ENCODE measurements around the gene IFI30.
"Not testable (repeated sequence)": the region's sequence is repeated elsewhere in the genome, so short reads cannot be mapped to it uniquely, and the experiment has no call there.

The IFI30 gene

DNA sequence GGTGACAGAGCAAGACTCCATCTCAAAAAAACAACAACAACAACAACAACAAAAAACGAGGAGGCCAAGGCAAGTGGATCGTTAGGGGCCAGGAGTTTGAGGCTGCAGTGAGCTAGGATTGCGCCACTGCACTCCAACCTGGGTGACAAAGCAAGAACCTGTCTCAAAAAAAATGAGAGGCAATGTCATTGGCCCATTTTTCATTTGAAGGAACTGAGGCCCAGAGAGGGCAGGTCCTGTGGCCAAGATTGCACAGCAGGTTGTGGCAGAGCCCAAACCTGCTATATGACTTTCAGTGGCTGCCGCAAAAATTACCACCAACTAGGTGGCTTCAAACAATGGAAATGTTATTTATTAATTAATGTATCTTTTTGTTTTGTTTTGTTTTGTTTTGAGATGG lies 15.1 kb upstream of the IFI30 start:
- Histone ChIP-seq H3K36me3 (peaks cover 47% of the 10 kb centered on the region), H3K4me3 (ENCODE audit: low read depth, low read length) (no peak overlapping the region), H3K9me3 (no peaks in the 10 kb centered on the region), H3K27me3 (no peaks in the 10 kb centered on the region), H3K4me1 (peaks cover 20% of the 10 kb centered on the region)
- no peak for TF ChIP-seq CTCF (IDR thresholded peaks at IDR 0.05; ENCODE audit: low read depth, low read length)
- no peak for DNase-seq

DNA sequence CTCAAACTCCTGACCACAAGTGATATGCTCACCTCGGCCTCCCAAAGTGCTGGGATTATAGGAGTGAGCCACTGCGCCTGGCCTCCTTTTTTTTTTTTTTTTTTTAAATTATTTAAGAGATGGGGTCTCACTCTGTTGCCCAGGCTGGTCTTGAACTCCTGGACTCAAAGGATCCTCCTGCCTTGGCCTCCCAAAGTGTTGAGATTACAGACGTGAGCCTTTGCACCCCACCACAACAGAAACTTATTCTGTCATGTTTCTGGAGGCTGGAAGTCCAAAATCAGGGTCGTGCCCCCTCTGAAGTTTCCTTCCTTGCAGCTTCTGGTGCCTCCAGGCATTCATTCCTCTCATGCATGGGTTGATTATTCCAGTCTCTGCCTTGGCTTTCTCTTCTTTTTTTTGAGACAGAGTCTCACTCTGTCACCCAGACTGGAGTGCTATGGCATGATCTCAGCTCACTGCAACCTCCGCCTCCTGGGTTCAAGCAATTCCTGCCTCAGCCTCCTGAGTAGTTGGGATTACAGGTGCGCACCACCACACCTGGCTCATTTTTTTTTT lies 14.5 kb upstream of the IFI30 start:
- H3K27me3 ChIP-seq; H3K4me3 ChIP-seq (ENCODE audit: low read depth, low read length); DNase-seq; H3K9me3 ChIP-seq: not testable (repeated sequence)
- peaks cover 51% of the 10 kb centered on the region for H3K36me3 ChIP-seq
- peaks cover 20% of the 10 kb centered on the region for H3K4me1 ChIP-seq

GRCh38 chr19:18159810-18160209 lies 13.8 kb upstream of the IFI30 start:
- peaks cover 20% of the 10 kb centered on the region for H3K4me1 ChIP-seq
- H3K9me3 ChIP-seq: no peaks in the 10 kb centered on the region
- H3K36me3 ChIP-seq: peaks cover 51% of the 10 kb centered on the region
- H3K4me3 ChIP-seq (ENCODE audit: low read depth, low read length): no peak overlapping the region
- no peak for DNase-seq
- H3K27me3 ChIP-seq: no peaks in the 10 kb centered on the region
- no peak for TF ChIP-seq CTCF (IDR thresholded peaks at IDR 0.05; ENCODE audit: low read depth, low read length)

- TF ChIP-seq CTCF (IDR thresholded peaks at IDR 0.05; ENCODE audit: low read depth, low read length): no peak
- Histone ChIP-seq H3K27me3 (no peaks in the 10 kb centered on the region), H3K9me3 (no peaks in the 10 kb centered on the region), H3K4me3 (ENCODE audit: low read depth, low read length) (peak overlapping the region; percentile 44), H3K4me1 (peaks cover 20% of the 10 kb centered on the region), H3K36me3 (peaks cover 50% of the 10 kb centered on the region)
- DNase-seq: no peak
Measured at GRCh38 chr19:18160493-18160970, 13.1 kb upstream of the IFI30 start.

GRCh38 chr19:18160971-18161635 lies 12.5 kb upstream of the IFI30 start:
- Histone ChIP-seq H3K4me1 (peaks cover 19% of the 10 kb centered on the region), H3K9me3 (no peaks in the 10 kb centered on the region), H3K27me3 (no peaks in the 10 kb centered on the region), H3K4me3 (ENCODE audit: low read depth, low read length) (peak overlapping the region; percentile 44), H3K36me3 (peaks cover 48% of the 10 kb centered on the region)
- TF ChIP-seq CTCF (IDR thresholded peaks at IDR 0.05; ENCODE audit: low read depth, low read length): peak; percentile 27; the same call in 1 of the 2 replicates
- peak; percentile 82 for DNase-seq

- Histone ChIP-seq H3K36me3 (peaks cover 43% of the 10 kb centered on the region), H3K9me3 (no peaks in the 10 kb centered on the region), H3K4me3 (ENCODE audit: low read depth, low read length) (peak overlapping the region; percentile 40), H3K27me3 (no peaks in the 10 kb centered on the region), H3K4me1 (peaks cover 14% of the 10 kb centered on the region)
- no peak for DNase-seq
- no peak for TF ChIP-seq CTCF (IDR thresholded peaks at IDR 0.05; ENCODE audit: low read depth, low read length)
Measured at GRCh38 chr19:18161636-18162002, 12.0 kb upstream of the IFI30 start.
